ENCODE measurements around the gene CEP41. TPM values are rescaled to one million over a fixed set of nuclear protein-coding genes. Genes with fewer than 3 reads are reported as not detected.
"Not testable (repeated sequence)": the region's sequence is repeated elsewhere in the genome, so short reads cannot be mapped to it uniquely, and the experiment has no call there.

The CEP41 gene
- total and polyA plus RNA-seq, 2 experiments from 2014 or later = 17.4 to 25.0 TPM

GRCh38 chr7:130452951-130453350 lies 12.1 kb upstream of the CEP41 start:
- Histone ChIP-seq H3K4me1 (ENCODE audit: insufficient read depth) (no peaks in the 10 kb centered on the region), H2AFZ (no peak overlapping the region), H3K27me3 (ENCODE audit: insufficient read depth) (no peaks in the 10 kb centered on the region), H3K4me2 (no peak overlapping the region), H3K79me2 (replicated peaks; ENCODE audit: insufficient read depth) (no peaks in the 10 kb centered on the region), H3K27ac (ENCODE audit: low read depth) (no peak overlapping the region), H3F3A (replicated peaks; ENCODE audit: low read depth) (no peaks in the 10 kb centered on the region), H4K20me1 (replicated peaks; ENCODE audit: insufficient read depth) (no peaks in the 10 kb centered on the region), H3K36me3 (ENCODE audit: insufficient read depth) (no peaks in the 10 kb centered on the region), H3K4me3 (no peak overlapping the region), H3K9me2 (ENCODE audit: insufficient read depth) (0 out of 2 replicates have a peak, but pooled peaks cover 3% of the 10 kb centered on the region)
- DNase-seq (ENCODE audit: low spot score) (no peak), ATAC-seq (no peak)
- Mint-ChIP-seq H3K4me3 (no peak overlapping the region), H3K9me3 (peaks cover 6% of the 10 kb centered on the region; the same call in 1 of the 3 replicates), H3K36me3 (ENCODE audit: low read depth) (no peaks in the 10 kb centered on the region), H3K27ac (no peak overlapping the region), H3K4me1 (no peaks in the 10 kb centered on the region), H3K27me3 (ENCODE audit: insufficient read depth, low read depth, poor library complexity) (no peaks in the 10 kb centered on the region)
- no peak for TF ChIP-seq CREB1 (CRISPR knock-in tag; IDR thresholded peaks at IDR 0.05; ENCODE audit: low read depth)
- TF ChIP-seq NANOG (IDR thresholded peaks at IDR 0.05; ENCODE audit: borderline replicate concordance) = no peak

GRCh38 chr7:130451344-130451743 lies 10.5 kb upstream of the CEP41 start:
- H3F3A ChIP-seq (replicated peaks; ENCODE audit: low read depth); H3K4me2 ChIP-seq: not testable (repeated sequence)

DNA sequence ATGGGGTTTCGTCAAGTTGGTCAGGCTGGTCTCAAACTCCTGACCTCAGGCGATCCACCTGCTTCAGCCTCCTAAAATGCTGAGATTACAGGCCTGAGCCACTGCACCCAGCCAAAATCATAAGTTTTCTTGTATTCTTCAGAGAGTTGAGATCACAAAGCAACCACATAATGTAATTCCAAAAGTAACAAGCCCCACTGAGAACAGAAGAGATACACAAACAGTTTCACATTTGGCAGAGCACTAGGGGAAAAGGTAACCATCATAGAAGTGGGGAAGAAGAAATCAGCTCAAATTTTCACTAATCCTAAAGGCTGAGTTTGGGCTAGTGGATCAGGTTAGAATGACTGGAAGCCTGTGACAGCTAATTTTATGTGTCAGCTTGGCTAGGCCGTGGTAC lies 5.4 kb upstream of the CEP41 start:
- Histone ChIP-seq H3K79me2 (replicated peaks; ENCODE audit: insufficient read depth) (no peaks in the 10 kb centered on the region), H3K4me1 (ENCODE audit: insufficient read depth) (peaks cover 8% of the 10 kb centered on the region), H3F3A (replicated peaks; ENCODE audit: low read depth) (no peaks in the 10 kb centered on the region), H3K4me2 (no peak overlapping the region), H4K20me1 (replicated peaks; ENCODE audit: insufficient read depth) (no peaks in the 10 kb centered on the region), H3K9me2 (ENCODE audit: insufficient read depth) (no peaks in the 10 kb centered on the region), H2AFZ (no peak overlapping the region), H3K27me3 (ENCODE audit: insufficient read depth) (no peaks in the 10 kb centered on the region), H3K36me3 (ENCODE audit: insufficient read depth) (no peaks in the 10 kb centered on the region), H3K4me3 (no peak overlapping the region), H3K27ac (ENCODE audit: low read depth) (no peak overlapping the region)
- DNase-seq (ENCODE audit: low spot score) (no peak), ATAC-seq (no peak)
- Mint-ChIP-seq H3K9me3 (peaks cover 9% of the 10 kb centered on the region; the same call in 2 of the 3 replicates), H3K4me3 (no peak overlapping the region), H3K36me3 (ENCODE audit: low read depth) (0 out of 3 replicates have a peak, but pooled peaks cover 4% of the 10 kb centered on the region), H3K27ac (no peak overlapping the region), H3K4me1 (peaks cover 10% of the 10 kb centered on the region), H3K27me3 (ENCODE audit: insufficient read depth, low read depth, poor library complexity) (no peaks in the 10 kb centered on the region)
- TF ChIP-seq JUNB (IDR thresholded peaks at IDR 0.05; ENCODE audit: unreplicated experiment) (no peak), EZH2phosphoT487 (IDR thresholded peaks at IDR 0.05; ENCODE audit: unreplicated experiment) (no peak), NANOG (IDR thresholded peaks at IDR 0.05; ENCODE audit: borderline replicate concordance) (no peak), POLR2AphosphoS5 (IDR thresholded peaks at IDR 0.05; ENCODE audit: low read depth) (no peak), EZH2 (IDR thresholded peaks at IDR 0.05; ENCODE audit: low read depth, unreplicated experiment) (no peak)

More at GRCh38 chr7:130451344-130451743, 10.5 kb upstream of the CEP41 start:
- H3K27me3 ChIP-seq (ENCODE audit: insufficient read depth); H3K4me3 ChIP-seq; ATAC-seq; H3K9me3 Mint-ChIP-seq; H3K36me3 ChIP-seq (ENCODE audit: insufficient read depth); H3K4me1 Mint-ChIP-seq; H3K4me1 ChIP-seq (ENCODE audit: insufficient read depth); H3K27ac Mint-ChIP-seq; H3K36me3 Mint-ChIP-seq (ENCODE audit: low read depth); H3K27ac ChIP-seq (ENCODE audit: low read depth); H4K20me1 ChIP-seq (replicated peaks; ENCODE audit: insufficient read depth); DNase-seq (ENCODE audit: low spot score); H3K79me2 ChIP-seq (replicated peaks; ENCODE audit: insufficient read depth); H3K9me2 ChIP-seq (ENCODE audit: insufficient read depth); H3K27me3 Mint-ChIP-seq (ENCODE audit: insufficient read depth, low read depth, poor library complexity); H3K4me3 Mint-ChIP-seq; H2AFZ ChIP-seq: not testable (repeated sequence)

All from GM23338 (cell line).